Measurements from ENCODE around the gene GPR3.
"Not testable (repeated sequence)": the region's sequence is repeated elsewhere in the genome, so short reads cannot be mapped to it uniquely, and the experiment has no call there.

Gene GPR3

GRCh38 chr1:27380224-27380623, 12.2 kb upstream of the GPR3 start:
- DNase-seq (ENCODE audit: low read depth): no peak

GRCh38 chr1:27380766-27381733, 11.4 kb upstream of the GPR3 start:
- DNase-seq (ENCODE audit: low read depth): no peak

DNA sequence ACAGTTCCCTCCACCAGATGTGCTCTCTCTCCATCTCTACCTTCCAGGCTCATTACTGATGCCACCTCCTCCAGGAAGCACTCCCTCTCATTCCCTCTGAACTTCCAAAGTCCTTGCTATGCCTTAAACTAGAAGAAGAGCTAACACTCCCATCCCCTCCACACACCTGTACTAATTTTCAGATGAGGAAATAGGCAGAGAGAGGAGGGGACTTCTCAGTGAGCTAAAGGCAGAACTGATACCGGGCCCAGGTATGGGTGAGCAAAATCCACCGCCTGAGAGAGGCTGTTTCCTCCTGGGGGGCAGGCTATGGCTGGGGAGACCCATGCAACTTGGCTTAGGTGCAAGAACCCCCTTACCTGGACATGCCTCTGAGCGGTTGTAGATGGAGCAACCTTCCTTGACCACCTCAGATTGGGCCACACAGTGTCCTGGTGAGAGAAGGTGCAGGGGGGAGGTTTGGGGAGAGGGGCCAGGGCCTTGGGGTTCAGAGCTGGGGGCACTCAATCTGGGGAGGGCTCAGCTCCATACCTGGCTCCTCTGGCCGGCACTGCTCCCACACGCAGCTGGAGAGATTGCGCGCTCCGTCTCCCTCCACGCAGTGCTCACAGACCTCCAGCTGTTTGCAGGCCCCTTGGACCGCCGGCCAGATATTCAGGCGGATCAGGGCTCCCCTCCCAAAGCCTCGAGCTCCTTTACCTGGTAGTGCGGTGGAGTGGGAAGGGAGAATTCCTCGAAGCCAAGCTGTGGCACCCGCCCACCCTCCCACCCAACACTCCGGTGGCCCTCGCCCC, 10.3 kb upstream of the GPR3 start:
- no peak for DNase-seq (ENCODE audit: low read depth)

DNA sequence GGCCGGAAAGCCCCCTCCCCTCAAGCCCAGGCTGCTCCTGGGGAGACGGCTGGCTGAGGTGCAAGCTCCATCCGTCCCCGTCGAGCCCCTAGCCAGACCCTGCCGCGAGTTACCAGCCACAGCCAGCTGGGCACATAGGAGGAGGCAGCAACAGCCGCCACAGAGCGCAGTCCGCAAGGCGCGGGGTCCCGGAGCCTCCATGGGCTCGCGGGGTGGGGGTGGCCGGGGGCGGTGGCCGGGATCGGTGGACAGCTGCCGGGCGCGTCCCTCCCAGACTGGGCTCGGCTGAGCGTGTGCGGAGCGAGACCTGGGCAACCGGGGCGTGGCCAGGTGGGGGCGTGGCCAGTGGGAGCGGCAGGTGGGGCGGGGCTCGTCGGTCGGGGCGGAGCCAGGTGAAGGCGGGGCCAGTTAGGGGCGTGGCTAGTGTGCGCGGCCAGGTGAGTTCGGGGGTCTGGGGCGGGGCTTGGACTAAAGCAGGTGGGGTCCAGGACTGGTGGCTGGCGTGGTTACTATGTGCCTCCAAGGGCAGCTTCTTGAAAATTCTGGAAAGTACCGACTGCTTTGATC, 9.3 kb upstream of the GPR3 start, which contains the start of gene CD164L2:
CD164L2 (minus strand) TSS at position 295 of the 567 bp plus-strand sequence; CDS start at position 201, 94 bp downstream.
- no peak for DNase-seq (ENCODE audit: low read depth)

- DNase-seq (ENCODE audit: low read depth): no peak
Observed at GRCh38 chr1:27383661-27384060, 8.8 kb upstream of the GPR3 start.

GRCh38 chr1:27384797-27385196, 7.6 kb upstream of the GPR3 start:
- DNase-seq (ENCODE audit: low read depth): not testable (repeated sequence)

- peak; percentile 59 for DNase-seq (ENCODE audit: low read depth)
Observed at GRCh38 chr1:27388337-27389005, 4.0 kb upstream of the GPR3 start.

- no peak for DNase-seq (ENCODE audit: low read depth)
Observed at GRCh38 chr1:27391511-27392095, 819 bp upstream of the GPR3 start.

GRCh38 chr1:27392778-27393635, 585 bp downstream of the GPR3 start:
- no peak for DNase-seq (ENCODE audit: low read depth)

- DNase-seq (ENCODE audit: low read depth): no peak
Observed at GRCh38 chr1:27393641-27394281, 1.3 kb downstream of the GPR3 start.

DNA sequence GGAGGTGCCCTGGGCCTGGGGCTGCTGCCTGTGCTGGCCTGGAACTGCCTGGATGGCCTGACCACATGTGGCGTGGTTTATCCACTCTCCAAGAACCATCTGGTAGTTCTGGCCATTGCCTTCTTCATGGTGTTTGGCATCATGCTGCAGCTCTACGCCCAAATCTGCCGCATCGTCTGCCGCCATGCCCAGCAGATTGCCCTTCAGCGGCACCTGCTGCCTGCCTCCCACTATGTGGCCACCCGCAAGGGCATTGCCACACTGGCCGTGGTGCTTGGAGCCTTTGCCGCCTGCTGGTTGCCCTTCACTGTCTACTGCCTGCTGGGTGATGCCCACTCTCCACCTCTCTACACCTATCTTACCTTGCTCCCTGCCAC, 1.8 kb downstream of the GPR3 start:
- no peak for DNase-seq (ENCODE audit: low read depth)

DNA sequence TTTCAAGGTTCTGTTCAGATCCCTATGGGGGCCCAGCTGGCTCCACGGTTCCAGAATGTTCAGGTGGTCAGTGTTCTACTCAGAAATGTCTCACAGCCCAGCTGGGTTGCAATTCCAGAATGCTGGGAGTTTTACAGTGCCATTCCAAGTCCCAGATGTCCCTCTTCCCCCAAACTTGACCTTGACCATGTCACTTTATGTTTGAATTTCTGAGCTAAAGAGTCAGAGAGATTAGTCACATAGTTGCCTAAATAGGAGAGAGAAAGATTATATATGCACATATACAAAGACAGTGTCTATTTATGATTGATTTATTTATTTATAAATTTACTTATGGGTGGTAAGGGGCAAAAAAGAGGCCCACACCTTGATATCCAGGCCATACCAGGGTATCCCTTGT, 2.5 kb downstream of the GPR3 start:
- DNase-seq (ENCODE audit: low read depth): no peak

- peak; percentile 57 for DNase-seq (ENCODE audit: low read depth)
Observed at GRCh38 chr1:27395441-27396195, 3.2 kb downstream of the GPR3 start.

- DNase-seq (ENCODE audit: low read depth): no peak
Observed at GRCh38 chr1:27397110-27397509, 4.7 kb downstream of the GPR3 start.

DNA sequence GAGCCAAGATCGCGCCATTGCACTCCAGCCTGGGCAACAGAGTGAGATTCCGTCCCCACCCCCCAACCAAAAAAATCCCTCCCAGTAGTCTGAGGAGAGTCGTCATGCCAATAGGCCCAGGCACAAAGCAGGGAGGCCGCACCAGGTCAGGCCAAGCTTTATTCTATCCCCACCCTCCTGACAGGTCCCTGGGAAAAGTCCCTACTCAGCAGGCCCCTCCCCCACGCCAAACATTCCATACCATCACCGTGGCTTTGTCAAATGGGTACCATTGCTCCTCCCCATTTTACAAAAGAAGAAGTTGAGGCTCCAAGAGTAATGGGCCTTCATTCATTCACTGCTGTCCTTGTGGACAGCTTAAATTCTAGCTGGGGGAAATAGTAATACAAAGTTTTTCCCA, 5.3 kb downstream of the GPR3 start:
- no peak for DNase-seq (ENCODE audit: low read depth)

- no peak for DNase-seq (ENCODE audit: low read depth)
Observed at GRCh38 chr1:27398405-27399149, 6.2 kb downstream of the GPR3 start.

DNA sequence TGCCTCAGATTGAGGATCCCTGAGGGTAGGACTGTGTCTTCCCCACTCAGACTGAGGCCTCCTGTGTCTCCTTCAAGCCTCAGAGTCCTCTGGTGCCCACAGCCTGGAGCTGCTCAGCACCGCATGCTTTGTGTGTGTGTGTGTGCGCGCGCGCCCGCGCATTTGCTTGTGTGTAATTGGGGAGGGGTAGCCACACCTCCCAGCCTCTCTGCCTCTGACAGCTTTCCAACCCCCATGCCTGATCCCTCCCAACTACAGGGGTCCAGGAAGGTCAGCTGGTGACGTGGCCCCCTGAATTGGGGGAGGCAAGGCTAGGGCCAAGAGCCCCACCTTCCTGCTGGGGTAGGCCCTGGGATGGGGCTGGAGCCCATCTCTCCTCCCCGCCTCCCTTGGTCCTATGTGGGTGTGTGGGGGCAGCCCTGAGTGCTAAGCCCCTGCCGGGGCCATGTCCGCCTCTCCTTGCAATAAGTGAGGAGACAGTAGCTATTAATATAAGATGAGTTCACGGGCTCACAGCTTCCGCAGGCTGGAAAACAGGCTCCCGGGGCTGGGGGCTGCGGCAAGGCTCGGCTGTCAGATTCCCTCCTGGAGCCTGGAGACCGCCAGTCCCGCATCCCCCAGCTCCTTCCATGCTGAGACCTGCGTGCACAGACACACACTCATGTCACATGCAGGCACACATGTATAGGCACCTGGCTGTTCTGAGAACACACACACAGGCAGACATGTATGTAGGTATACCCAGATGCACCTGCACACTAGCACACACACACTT, 7.0 kb downstream of the GPR3 start:
- no peak for DNase-seq (ENCODE audit: low read depth)
